Measurements from ENCODE around the gene CPNE7. TPM values are rescaled to one million over a fixed set of nuclear protein-coding genes. Genes with fewer than 3 reads are reported as not detected.

CPNE7 gene
- total RNA-seq = 1 to 10 TPM; 8.5 to 9.5 TPM

DNA sequence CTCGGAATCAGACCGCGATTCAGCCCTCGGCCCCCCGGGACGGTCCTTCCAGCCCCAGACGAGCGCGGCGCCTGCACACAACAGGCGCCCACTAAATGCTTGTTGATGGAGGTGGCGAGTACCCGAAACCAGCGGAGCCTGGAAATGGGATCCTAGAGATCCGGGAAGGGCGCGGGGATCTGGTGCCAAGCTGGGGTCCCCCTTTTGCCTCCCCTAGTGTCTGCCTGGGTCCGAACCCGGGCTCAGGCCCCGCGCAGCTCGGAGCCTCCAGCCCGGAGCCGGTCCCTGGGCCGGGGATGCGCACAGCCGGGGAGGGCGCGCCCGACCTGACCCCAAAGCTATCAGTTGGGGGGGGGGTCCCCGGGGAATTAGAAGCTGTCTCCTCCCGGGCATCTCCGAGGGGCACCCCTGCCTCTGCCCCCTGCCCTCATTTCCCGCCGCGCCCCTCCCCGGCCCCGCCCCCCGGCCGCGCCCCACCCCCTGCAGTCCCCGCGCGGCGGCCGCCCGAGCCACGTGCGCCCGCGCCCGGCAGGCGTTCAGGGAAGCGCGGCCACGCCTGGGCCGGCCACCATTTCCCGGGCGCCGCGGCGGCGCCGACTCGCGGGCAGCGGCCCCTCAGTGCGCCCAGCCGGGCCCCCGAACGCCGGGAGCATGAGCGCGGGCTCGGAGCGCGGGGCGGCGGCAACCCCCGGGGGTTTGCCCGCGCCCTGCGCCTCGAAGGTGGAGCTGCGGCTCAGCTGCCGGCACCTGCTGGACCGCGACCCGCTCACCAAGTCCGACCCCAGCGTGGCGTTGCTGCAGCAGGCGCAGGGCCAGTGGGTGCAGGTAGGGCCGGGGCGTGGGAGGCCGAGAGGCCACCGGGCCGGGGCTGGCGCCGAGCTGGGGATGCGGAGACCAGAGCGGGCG lies at the start of gene CPNE7:
Gene CPNE7, plus strand, starts transcription at position 512 of the 906 bp plus-strand sequence. Its CDS starts 140 bp downstream, at position 652.
- Mint-ChIP-seq H3K4me3 (peak within 1 kb of the TSS; percentile 47), H3K9me3 (no peaks in the 10 kb centered on the region), H3K27ac (no peak within 1 kb of the TSS), H3K4me1 (ENCODE audit: low read depth) (peaks cover 8% of the 10 kb centered on the region), H3K36me3 (ENCODE audit: low read depth) (peaks cover 2% of the 10 kb centered on the region), H3K27me3 (peaks cover 10% of the 10 kb centered on the region)
- no peak for TF ChIP-seq CTCF (IDR thresholded peaks at IDR 0.05)
- POLR2A ChIA-PET = interaction anchor here (0.5 to 1.8 kb wide), 3 partner anchors 10 to 289 kb away, joined by 3 to 5 read pairs (median 4); no protein-coding TSS in a partner anchor
- intact Hi-C loops (cut with micrococcal nuclease) = loop anchor here (5.0 kb wide), 1 partner anchor 67 kb away; no protein-coding TSS in a partner anchor
- DNase-seq = no peak
- peak; percentile 37 for ATAC-seq
- CTCF ChIA-PET = interaction anchor here (0.6 to 1.5 kb wide), 8 partner anchors 10 to 285 kb away, joined by 3 to 5 read pairs (median 4); no protein-coding TSS in a partner anchor

- no peaks in the 10 kb centered on the region for H3K9me3 Mint-ChIP-seq
- CTCF ChIA-PET = no interaction called here
- no peak for DNase-seq
- H3K4me3 Mint-ChIP-seq = no peak overlapping the region
- TF ChIP-seq CTCF (IDR thresholded peaks at IDR 0.05) = no peak
- H3K4me1 Mint-ChIP-seq (ENCODE audit: low read depth) = peaks cover 9% of the 10 kb centered on the region
- H3K27ac Mint-ChIP-seq = no peak overlapping the region
- peaks cover 41% of the 10 kb centered on the region for H3K36me3 Mint-ChIP-seq (ENCODE audit: low read depth)
- POLR2A ChIA-PET = interaction anchor here (1.6 kb wide), 1 partner anchor 9 kb away, joined by 4 read pairs; no protein-coding TSS in a partner anchor
- ATAC-seq = no peak
- intact Hi-C loops (cut with micrococcal nuclease) = no loop called here
- H3K27me3 Mint-ChIP-seq = no peaks in the 10 kb centered on the region
These were observed 46.5 kb upstream of the CPNE7 start for GRCh38 chr16:89529097-89529496.

GRCh38 chr16:89530401-89531381 lies 44.9 kb upstream of the CPNE7 start:
- ATAC-seq (no peak), DNase-seq (no peak)
- Mint-ChIP-seq H3K9me3 (no peaks in the 10 kb centered on the region), H3K27me3 (no peaks in the 10 kb centered on the region), H3K4me1 (ENCODE audit: low read depth) (peaks cover 23% of the 10 kb centered on the region), H3K4me3 (no peak overlapping the region), H3K36me3 (ENCODE audit: low read depth) (peaks cover 52% of the 10 kb centered on the region), H3K27ac (no peak overlapping the region)
- no peak for TF ChIP-seq CTCF (IDR thresholded peaks at IDR 0.05)
- POLR2A ChIA-PET = interaction anchor here (1.1 kb wide), 1 partner anchor 20 kb away, joined by 4 read pairs; no protein-coding TSS in a partner anchor
- CTCF ChIA-PET = no interaction called here
- intact Hi-C loops (cut with micrococcal nuclease) = no loop called here

- no peak for TF ChIP-seq CTCF (IDR thresholded peaks at IDR 0.05)
- Mint-ChIP-seq H3K4me1 (ENCODE audit: low read depth) (peaks cover 23% of the 10 kb centered on the region), H3K36me3 (ENCODE audit: low read depth) (peaks cover 47% of the 10 kb centered on the region), H3K27me3 (no peaks in the 10 kb centered on the region), H3K9me3 (no peaks in the 10 kb centered on the region), H3K27ac (no peak overlapping the region), H3K4me3 (no peak overlapping the region)
- ATAC-seq (no peak), DNase-seq (no peak)
- POLR2A ChIA-PET = interaction anchor here (1.1 to 1.3 kb wide), 2 partner anchors 10 to 19 kb away, joined by 4 read pairs; no protein-coding TSS in a partner anchor
- intact Hi-C loops (cut with micrococcal nuclease) = no loop called here
- CTCF ChIA-PET = no interaction called here
These were observed 43.6 kb upstream of the CPNE7 start for GRCh38 chr16:89531821-89532526.

Measured in activated CD8-positive, alpha-beta T cell treated with anti-CD3 and anti-CD28 coated beads for 36 hours (primary cell).